ENCODE measurements around the gene RNPEPL1. TPM values are rescaled to one million over a fixed set of nuclear protein-coding genes. Genes with fewer than 3 reads are reported as not detected.

Gene RNPEPL1
- total and polyA plus RNA-seq, 2 donors from 2014 or later = 65.4 to 77.4 TPM

DNA sequence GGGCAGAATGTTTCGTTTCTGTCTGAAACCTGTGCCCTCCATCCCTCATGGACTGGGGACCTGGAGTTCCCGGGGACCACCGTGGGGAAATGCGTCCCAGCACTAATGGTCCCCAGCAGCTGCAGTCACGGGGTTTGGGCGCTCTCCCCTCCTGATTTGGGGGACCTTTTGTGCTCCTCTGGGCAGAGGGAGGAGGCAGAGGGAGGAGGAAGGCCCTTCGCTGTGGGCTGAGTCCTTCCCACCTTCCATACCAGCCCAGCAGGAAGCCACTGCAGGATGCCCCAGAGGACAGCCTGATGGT is 60.2 kb downstream of the RNPEPL1 start:
- Histone ChIP-seq H3K27ac (ENCODE audit: low read depth in 2 of 2, low read length in 2 of 2) (no peak overlapping the region), H3K36me3 (ENCODE audit: control insufficient read depth in 2 of 3, insufficient read depth in 3 of 3, low read length in 3 of 3) (no peaks in the 10 kb centered on the region), H3K27me3 (ENCODE audit: control insufficient read depth, insufficient read depth, low read length) (no peaks in the 10 kb centered on the region), H3K9ac (ENCODE audit: low read length in 3 of 3) (no peak overlapping the region), H3K4me3 (ENCODE audit: low read length in 3 of 3) (no peak overlapping the region), H3K9me3 (ENCODE audit: control insufficient read depth in 2 of 3, insufficient read depth in 1 of 3, low read length in 3 of 3) (no peaks in the 10 kb centered on the region), H3K4me1 (ENCODE audit: control insufficient read depth in 2 of 3, insufficient read depth in 2 of 3, low read depth in 1 of 3, low read length in 3 of 3) (no peaks in the 10 kb centered on the region)
- DNase-seq (no peak), FAIRE-seq (no peak)
- TF ChIP-seq, protein P1, sequence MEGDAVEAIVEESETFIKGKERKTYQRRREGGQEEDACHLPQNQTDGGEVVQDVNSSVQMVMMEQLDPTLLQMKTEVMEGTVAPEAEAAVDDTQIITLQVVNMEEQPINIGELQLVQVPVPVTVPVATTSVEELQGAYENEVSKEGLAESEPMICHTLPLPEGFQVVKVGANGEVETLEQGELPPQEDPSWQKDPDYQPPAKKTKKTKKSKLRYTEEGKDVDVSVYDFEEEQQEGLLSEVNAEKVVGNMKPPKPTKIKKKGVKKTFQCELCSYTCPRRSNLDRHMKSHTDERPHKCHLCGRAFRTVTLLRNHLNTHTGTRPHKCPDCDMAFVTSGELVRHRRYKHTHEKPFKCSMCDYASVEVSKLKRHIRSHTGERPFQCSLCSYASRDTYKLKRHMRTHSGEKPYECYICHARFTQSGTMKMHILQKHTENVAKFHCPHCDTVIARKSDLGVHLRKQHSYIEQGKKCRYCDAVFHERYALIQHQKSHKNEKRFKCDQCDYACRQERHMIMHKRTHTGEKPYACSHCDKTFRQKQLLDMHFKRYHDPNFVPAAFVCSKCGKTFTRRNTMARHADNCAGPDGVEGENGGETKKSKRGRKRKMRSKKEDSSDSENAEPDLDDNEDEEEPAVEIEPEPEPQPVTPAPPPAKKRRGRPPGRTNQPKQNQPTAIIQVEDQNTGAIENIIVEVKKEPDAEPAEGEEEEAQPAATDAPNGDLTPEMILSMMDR (IDR thresholded peaks at IDR 0.05; ENCODE audit: borderline replicate concordance, extremely low read depth, insufficient read depth) = no peak
- intact Hi-C loops (cut with DNase I) = no loop called here

DNA sequence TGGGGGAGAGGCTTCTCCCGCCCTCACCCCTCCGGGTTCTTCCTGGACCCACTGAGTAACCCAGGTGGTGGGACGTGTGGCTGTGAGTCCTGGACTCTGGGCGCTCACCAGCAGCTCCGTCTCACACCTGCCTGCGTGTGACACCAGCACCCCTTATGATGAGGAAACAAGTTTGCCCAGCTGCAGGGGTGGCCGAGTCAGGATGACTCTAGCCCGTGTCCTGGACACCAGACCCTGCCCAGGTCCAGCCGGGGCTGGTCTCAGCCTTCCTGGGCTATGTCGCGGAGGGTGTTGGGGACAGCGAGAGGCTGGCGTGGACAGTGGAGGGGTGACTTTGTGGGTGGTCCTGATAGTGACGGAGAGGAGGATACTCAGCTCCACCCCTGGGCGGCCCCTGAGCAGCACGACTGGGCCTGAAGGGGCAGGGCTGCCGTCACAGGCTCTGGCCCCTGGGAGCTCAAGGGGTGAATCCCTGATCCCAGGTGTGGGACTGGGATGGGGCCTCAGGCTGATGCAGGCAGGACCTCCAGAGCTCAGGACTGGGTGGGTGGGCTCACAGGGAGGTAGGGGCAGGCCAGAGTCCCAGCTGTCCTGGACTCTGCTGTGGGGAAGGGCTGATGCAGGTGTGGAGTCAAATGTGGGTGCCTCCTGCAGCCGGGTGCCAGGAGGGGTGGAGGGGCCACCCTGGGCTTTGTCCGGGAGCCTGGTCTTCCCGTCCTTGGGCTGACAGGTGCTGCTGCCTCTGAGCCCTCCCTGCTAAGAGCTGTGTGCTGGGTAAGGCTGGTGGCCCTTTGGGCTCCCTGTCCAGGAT is 60.7 kb downstream of the RNPEPL1 start:
- H3K27me3 ChIP-seq (ENCODE audit: control insufficient read depth, insufficient read depth, low read length) = no peaks in the 10 kb centered on the region
- intact Hi-C loops (cut with DNase I) = no loop called here
- FAIRE-seq = no peak
- no peak overlapping the region for H3K4me3 ChIP-seq (ENCODE audit: low read length in 3 of 3)
- H3K9ac ChIP-seq (ENCODE audit: low read length in 3 of 3) = no peak overlapping the region
- H3K36me3 ChIP-seq (ENCODE audit: control insufficient read depth in 2 of 3, insufficient read depth in 3 of 3, low read length in 3 of 3) = no peaks in the 10 kb centered on the region
- DNase-seq = peak in 2 of 5 donors; percentile 43 to 58
- H3K27ac ChIP-seq (ENCODE audit: low read depth in 2 of 2, low read length in 2 of 2) = no peak overlapping the region
- TF ChIP-seq, protein P1 (IDR thresholded peaks at IDR 0.05; ENCODE audit: borderline replicate concordance, extremely low read depth, insufficient read depth) = no peak
- H3K9me3 ChIP-seq (ENCODE audit: control insufficient read depth in 2 of 3, insufficient read depth in 1 of 3, low read length in 3 of 3) = peaks cover 0 to 3% (median 0%) of the 10 kb centered on the region in 3 donors
- no peaks in the 10 kb centered on the region for H3K4me1 ChIP-seq (ENCODE audit: control insufficient read depth in 2 of 3, insufficient read depth in 2 of 3, low read depth in 1 of 3, low read length in 3 of 3)

DNA sequence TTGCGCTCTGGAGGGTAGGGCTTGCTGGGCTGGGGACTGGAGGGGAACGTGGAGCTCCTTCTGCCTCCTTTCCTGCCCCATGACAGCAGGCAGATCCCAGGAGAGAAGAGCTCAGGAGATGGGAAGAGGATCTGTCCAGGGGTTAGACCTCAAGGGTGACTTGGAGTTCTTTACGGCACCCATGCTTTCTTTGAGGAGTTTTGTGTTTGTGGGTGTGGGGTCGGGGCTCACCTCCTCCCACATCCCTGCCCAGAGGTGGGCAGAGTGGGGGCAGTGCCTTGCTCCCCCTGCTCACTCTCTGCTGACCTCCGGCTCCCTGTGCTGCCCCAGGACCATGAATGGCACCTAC is 61.3 kb downstream of the RNPEPL1 start:
- TF ChIP-seq, protein P1 (IDR thresholded peaks at IDR 0.05; ENCODE audit: borderline replicate concordance, extremely low read depth, insufficient read depth) = no peak
- DNase-seq (no peak), FAIRE-seq (no peak)
- H3K9me3 ChIP-seq (ENCODE audit: control insufficient read depth in 2 of 3, insufficient read depth in 1 of 3, low read length in 3 of 3) = peaks cover 0 to 3% (median 0%) of the 10 kb centered on the region in 3 donors
- H3K4me1 ChIP-seq (ENCODE audit: control insufficient read depth in 2 of 3, insufficient read depth in 2 of 3, low read depth in 1 of 3, low read length in 3 of 3) = no peaks in the 10 kb centered on the region
- intact Hi-C loops (cut with DNase I) = no loop called here
- no peaks in the 10 kb centered on the region for H3K27me3 ChIP-seq (ENCODE audit: control insufficient read depth, insufficient read depth, low read length)
- no peak overlapping the region for H3K9ac ChIP-seq (ENCODE audit: low read length in 3 of 3)
- no peak overlapping the region for H3K4me3 ChIP-seq (ENCODE audit: low read length in 3 of 3)
- H3K36me3 ChIP-seq (ENCODE audit: control insufficient read depth in 2 of 3, insufficient read depth in 3 of 3, low read length in 3 of 3) = no peaks in the 10 kb centered on the region
- no peak overlapping the region for H3K27ac ChIP-seq (ENCODE audit: low read depth in 2 of 2, low read length in 2 of 2)

All from kidney (tissue), 14 donors.